ENCODE measurements around the gene SLC39A5.
A peak's percentile ranks its signal among the peaks of the same experiment; 100 is the strongest.

Gene SLC39A5

DNA sequence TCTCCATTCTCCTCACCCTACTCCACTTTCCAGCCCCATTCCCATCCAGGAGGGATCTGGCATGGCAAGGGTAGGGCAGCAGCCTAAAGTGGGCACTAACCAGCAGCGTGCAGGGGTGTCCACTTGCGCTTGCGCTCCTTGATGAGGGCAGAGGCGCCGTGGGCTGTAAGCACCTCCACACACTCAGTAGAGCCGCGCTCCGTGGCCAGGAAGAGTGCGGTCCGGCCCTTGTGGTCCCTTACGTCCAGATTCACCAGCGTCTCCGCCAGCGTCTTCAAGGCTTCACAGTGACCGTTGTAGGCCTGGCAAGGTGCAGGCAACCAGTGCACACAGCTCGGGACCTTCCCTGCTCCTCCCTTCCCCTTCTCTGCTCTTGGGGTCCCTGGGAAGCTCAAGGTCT lies 18.1 kb downstream of the SLC39A5 start:
- H3K27me3 ChIP-seq: no peaks in the 10 kb centered on the region
- intact Hi-C loops (cut with DNase I; ENCODE audit: low total_unique reads): no loop called here
- no peak for DNase-seq
- H3K4me3 ChIP-seq: no peak overlapping the region
- TF ChIP-seq, protein P1, sequence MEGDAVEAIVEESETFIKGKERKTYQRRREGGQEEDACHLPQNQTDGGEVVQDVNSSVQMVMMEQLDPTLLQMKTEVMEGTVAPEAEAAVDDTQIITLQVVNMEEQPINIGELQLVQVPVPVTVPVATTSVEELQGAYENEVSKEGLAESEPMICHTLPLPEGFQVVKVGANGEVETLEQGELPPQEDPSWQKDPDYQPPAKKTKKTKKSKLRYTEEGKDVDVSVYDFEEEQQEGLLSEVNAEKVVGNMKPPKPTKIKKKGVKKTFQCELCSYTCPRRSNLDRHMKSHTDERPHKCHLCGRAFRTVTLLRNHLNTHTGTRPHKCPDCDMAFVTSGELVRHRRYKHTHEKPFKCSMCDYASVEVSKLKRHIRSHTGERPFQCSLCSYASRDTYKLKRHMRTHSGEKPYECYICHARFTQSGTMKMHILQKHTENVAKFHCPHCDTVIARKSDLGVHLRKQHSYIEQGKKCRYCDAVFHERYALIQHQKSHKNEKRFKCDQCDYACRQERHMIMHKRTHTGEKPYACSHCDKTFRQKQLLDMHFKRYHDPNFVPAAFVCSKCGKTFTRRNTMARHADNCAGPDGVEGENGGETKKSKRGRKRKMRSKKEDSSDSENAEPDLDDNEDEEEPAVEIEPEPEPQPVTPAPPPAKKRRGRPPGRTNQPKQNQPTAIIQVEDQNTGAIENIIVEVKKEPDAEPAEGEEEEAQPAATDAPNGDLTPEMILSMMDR (IDR thresholded peaks at IDR 0.05): no peak
- no peak overlapping the region for H3K27ac ChIP-seq
- H3K36me3 ChIP-seq: peaks cover 97 to 99% (median 97%) of the 10 kb centered on the region in 3 donors
- no peaks in the 10 kb centered on the region for H3K9me3 ChIP-seq
- no peaks in the 10 kb centered on the region for H3K4me1 ChIP-seq

DNA sequence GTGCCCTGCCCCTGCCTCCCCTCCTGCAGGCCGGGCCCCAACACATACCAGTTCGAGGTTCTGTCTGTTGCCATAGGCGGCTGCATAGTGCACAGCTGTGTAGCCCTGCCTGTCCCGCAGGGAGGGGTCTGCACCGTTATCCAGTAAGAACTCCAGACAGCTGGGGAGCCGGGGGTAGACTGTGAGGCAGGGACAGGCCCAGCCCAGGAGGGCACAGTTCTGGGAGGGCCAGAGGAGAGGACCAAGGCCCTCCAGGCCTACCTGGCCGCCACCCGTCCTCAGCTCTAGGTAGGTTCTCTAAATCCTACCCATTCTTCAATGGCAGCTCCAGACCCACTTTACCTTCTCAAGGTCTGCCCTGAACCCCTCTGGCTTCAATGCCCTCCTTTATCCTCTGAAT lies 18.9 kb downstream of the SLC39A5 start:
- H3K4me3 ChIP-seq: no peak overlapping the region
- H3K4me1 ChIP-seq: no peaks in the 10 kb centered on the region
- H3K27me3 ChIP-seq: no peaks in the 10 kb centered on the region
- intact Hi-C loops (cut with DNase I; ENCODE audit: low total_unique reads): no loop called here
- H3K27ac ChIP-seq: no peak overlapping the region
- TF ChIP-seq, protein P1 (IDR thresholded peaks at IDR 0.05): no peak
- no peaks in the 10 kb centered on the region for H3K9me3 ChIP-seq
- DNase-seq: no peak
- H3K36me3 ChIP-seq: peaks cover 97 to 99% (median 97%) of the 10 kb centered on the region in 3 donors

DNA sequence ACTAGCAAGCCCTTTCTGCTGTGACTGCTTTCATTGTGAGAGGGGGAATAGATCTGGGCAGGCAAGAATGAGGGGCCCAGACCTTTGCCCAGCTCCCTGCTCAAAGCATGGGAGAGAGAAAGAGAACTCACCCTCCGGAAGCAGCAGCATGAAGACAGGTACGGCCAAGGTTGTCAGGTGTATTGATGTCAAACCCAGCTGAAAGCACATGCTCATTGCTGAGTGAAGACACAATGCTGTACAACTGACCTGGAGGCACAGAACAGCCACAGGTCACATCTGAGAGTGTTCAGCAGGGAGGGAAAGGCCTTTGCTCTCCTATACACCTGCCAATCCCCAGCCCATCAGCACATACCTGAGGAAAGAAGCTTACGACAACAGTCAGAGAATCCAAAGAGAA lies 22.8 kb downstream of the SLC39A5 start:
- Histone ChIP-seq H3K4me1 (peaks cover 0 to 21% (median 17%) of the 10 kb centered on the region in 4 donors), H3K27ac (no peak overlapping the region), H3K27me3 (no peaks in the 10 kb centered on the region), H3K4me3 (no peak overlapping the region), H3K9me3 (no peaks in the 10 kb centered on the region), H3K36me3 (peaks cover 84 to 85% (median 85%) of the 10 kb centered on the region in 3 donors)
- TF ChIP-seq, protein P1 (IDR thresholded peaks at IDR 0.05): no peak
- DNase-seq: no peak
- intact Hi-C loops (cut with DNase I; ENCODE audit: low total_unique reads): no loop called here

DNA sequence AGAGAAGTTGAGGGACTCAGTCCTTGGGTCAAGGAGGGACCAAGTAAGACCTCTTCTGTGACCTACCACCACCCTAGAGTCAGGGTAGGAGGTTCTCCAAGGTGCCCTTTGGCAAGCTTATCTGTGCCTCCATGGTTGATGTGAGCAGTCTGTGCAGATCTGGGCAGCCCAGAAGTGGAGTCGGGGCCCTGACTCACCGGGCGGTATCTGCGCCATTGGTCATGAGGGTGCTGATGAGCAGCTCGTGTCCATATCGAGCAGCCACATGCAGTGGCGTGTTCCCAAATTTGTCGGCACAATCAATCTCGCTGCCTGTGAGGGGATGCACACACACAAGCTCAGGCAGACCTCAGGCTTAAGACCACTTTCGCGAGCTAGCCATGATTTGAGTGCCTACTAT lies 23.2 kb downstream of the SLC39A5 start:
- H3K27ac ChIP-seq: no peak overlapping the region
- H3K4me3 ChIP-seq: no peak overlapping the region
- DNase-seq: no peak
- H3K27me3 ChIP-seq: no peaks in the 10 kb centered on the region
- peaks cover 79 to 81% (median 80%) of the 10 kb centered on the region in 3 donors for H3K36me3 ChIP-seq
- TF ChIP-seq, protein P1 (IDR thresholded peaks at IDR 0.05): no peak
- intact Hi-C loops (cut with DNase I; ENCODE audit: low total_unique reads): no loop called here
- no peaks in the 10 kb centered on the region for H3K9me3 ChIP-seq
- H3K4me1 ChIP-seq: peaks cover 0 to 21% (median 17%) of the 10 kb centered on the region in 4 donors

DNA sequence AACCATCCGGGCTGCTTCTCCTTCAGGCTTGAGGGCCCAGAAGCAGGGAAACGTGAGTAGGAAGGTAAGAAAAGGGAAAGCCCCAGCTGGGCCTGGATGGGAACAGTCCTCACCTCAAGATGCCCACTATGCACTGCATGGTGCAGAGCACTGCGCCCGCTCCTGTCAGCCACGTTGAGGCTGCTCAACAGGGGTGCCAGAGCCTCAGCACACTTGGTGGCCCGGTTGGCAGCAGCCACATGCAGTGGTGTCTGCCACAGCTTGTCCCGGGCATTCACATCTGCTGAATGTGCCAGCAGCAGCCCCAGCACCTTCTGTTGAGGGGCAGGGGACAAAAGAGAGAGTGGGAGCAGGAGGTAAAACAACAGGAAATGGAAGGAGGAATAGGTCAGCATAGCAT lies 25.8 kb downstream of the SLC39A5 start:
- intact Hi-C loops (cut with DNase I; ENCODE audit: low total_unique reads): no loop called here
- no peak for DNase-seq
- Histone ChIP-seq H3K9me3 (no peaks in the 10 kb centered on the region), H3K36me3 (peaks cover 53 to 57% (median 55%) of the 10 kb centered on the region in 3 donors), H3K4me1 (peaks cover 0 to 31% (median 24%) of the 10 kb centered on the region in 4 donors), H3K27me3 (no peaks in the 10 kb centered on the region), H3K4me3 (no peak overlapping the region), H3K27ac (peak overlapping the region in 1 of 2 donors; percentile 85)
- TF ChIP-seq, protein P1 (IDR thresholded peaks at IDR 0.05): no peak
